ENCODE results near the gene CFTR. TPM values are rescaled to one million over a fixed set of nuclear protein-coding genes. Genes with fewer than 3 reads are reported as not detected.

Gene CFTR
- total and polyA plus RNA-seq, 9 donors = 0.12 to 2.4 (median 0.71) TPM; not detected in 3

DNA sequence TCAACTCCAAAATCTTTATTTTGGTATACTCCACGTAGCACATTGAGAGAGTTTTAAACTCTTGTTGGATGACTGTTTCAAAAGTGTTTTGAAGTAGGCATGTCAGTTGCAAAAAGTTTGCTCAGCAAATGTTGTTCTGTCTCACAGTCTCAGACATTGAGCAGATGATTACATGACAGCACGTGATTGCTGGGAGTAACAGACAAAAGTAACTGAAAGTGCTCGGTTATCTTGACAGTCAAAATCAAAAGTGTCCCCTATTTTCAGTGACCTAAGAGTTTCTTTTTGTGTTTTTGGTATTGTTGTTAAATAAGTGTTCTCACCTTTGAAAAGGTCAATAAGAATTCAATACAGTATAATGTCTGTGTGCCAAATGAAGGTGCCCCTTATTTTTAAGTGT lies 84.3 kb downstream of the CFTR start:
- Histone ChIP-seq H3K27ac (no peak overlapping the region), H3K27me3 (no peaks in the 10 kb centered on the region), H3K36me3 (no peaks in the 10 kb centered on the region), H3K4me1 (ENCODE audit: insufficient read depth) (no peaks in the 10 kb centered on the region), H3K9me3 (no peaks in the 10 kb centered on the region), H3K4me3 (no peak overlapping the region)
- 47 to 59% (median 57%) methylated on average over 3 of the region's 3 CpGs for WGBS, 3 donors
- TF ChIP-seq POLR2A (IDR thresholded peaks at IDR 0.05) = no peak
- intact Hi-C loops (cut with DNase I) = no loop called here
- DNase-seq = no peak

GRCh38 chr7:117564627-117565026 lies 84.8 kb downstream of the CFTR start:
- intact Hi-C loops (cut with DNase I) = no loop called here

GRCh38 chr7:117565226-117565625 lies 85.4 kb downstream of the CFTR start:
- 84 to 91% (median 89%) methylated on average over 4 of the region's 4 CpGs for WGBS, 3 donors
- no peaks in the 10 kb centered on the region for H3K9me3 ChIP-seq
- no peak for TF ChIP-seq CTCF (IDR thresholded peaks at IDR 0.05)
- TF ChIP-seq POLR2A (IDR thresholded peaks at IDR 0.05) = no peak
- TF ChIP-seq EP300 (IDR thresholded peaks at IDR 0.05) = no peak
- H3K27me3 ChIP-seq = no peaks in the 10 kb centered on the region
- DNase-seq = no peak
- intact Hi-C loops (cut with DNase I) = no loop called here
- H3K27ac ChIP-seq = no peak overlapping the region
- H3K36me3 ChIP-seq = no peaks in the 10 kb centered on the region
- H3K4me3 ChIP-seq = no peak overlapping the region
- H3K4me1 ChIP-seq (ENCODE audit: insufficient read depth) = no peaks in the 10 kb centered on the region

More at GRCh38 chr7:117564627-117565026, 84.8 kb downstream of the CFTR start:
- H3K27ac ChIP-seq = no peak overlapping the region
- H3K27me3 ChIP-seq = no peaks in the 10 kb centered on the region
- no peak for TF ChIP-seq EP300 (IDR thresholded peaks at IDR 0.05)
- no peak for TF ChIP-seq POLR2A (IDR thresholded peaks at IDR 0.05)
- no peak for TF ChIP-seq CTCF (IDR thresholded peaks at IDR 0.05)
- no peak for DNase-seq
- H3K4me3 ChIP-seq = no peak overlapping the region
- H3K4me1 ChIP-seq (ENCODE audit: insufficient read depth) = no peaks in the 10 kb centered on the region
- H3K36me3 ChIP-seq = no peaks in the 10 kb centered on the region
- WGBS, 3 donors = 36 to 54% (median 48%) methylated on average over 2 of the region's 2 CpGs
- no peaks in the 10 kb centered on the region for H3K9me3 ChIP-seq

- Histone ChIP-seq H3K4me3 (no peak overlapping the region), H3K27me3 (no peaks in the 10 kb centered on the region), H3K27ac (no peak overlapping the region), H3K36me3 (no peaks in the 10 kb centered on the region), H3K4me1 (ENCODE audit: insufficient read depth) (no peaks in the 10 kb centered on the region), H3K9me3 (no peaks in the 10 kb centered on the region)
- no peak for DNase-seq
- TF ChIP-seq CTCF (IDR thresholded peaks at IDR 0.05) = no peak
- no peak for TF ChIP-seq EP300 (IDR thresholded peaks at IDR 0.05)
- no peak for TF ChIP-seq POLR2A (IDR thresholded peaks at IDR 0.05)
- intact Hi-C loops (cut with DNase I) = no loop called here
- 69 to 84% (median 73%) methylated on average over 1 of the region's 1 CpG for WGBS, 3 donors
Observed at GRCh38 chr7:117567781-117568180, 88.0 kb downstream of the CFTR start.

DNA sequence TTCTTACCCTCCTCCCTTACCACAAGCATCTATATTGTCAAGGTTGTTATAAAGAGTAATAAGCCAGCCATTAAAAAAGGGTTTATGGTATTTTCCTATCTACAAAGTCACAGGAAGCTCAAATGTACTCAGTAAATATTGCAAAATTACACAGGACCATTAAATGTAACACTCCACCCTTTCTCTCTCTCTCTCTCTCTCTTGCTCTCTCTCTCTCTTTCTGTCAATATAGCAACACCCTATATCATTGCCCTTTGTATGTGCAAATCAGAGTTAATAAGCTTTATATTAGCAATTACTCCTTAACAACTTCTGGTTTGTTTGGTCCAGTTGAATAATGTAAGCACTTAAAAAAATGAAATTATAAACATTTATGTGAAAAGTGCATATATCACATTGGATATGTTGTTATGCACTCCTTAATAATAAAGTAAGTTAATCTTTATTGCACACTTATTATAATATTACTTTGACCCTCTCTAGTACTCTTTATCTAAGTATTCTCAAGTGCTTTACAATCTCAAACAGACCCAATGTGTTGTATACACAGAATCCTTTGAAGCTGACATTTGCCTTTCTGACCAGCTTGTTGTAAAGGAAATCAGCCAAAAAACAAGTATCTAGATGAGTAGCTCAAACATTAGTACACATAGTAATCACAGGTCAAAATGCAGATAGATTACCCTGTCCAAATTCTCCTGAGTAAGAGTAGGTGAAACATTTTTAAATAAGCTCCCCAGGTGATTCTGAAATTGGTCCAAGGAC lies 93.2 kb downstream of the CFTR start:
- intact Hi-C loops (cut with DNase I) = no loop called here
- Histone ChIP-seq H3K4me3 (no peak overlapping the region), H3K36me3 (no peaks in the 10 kb centered on the region), H3K27me3 (no peaks in the 10 kb centered on the region), H3K9me3 (no peaks in the 10 kb centered on the region), H3K27ac (no peak overlapping the region), H3K4me1 (ENCODE audit: insufficient read depth) (no peaks in the 10 kb centered on the region)
- TF ChIP-seq CTCF (IDR thresholded peaks at IDR 0.05) (no peak), EP300 (IDR thresholded peaks at IDR 0.05) (no peak), POLR2A (IDR thresholded peaks at IDR 0.05) (no peak)
- no peak for DNase-seq

All from ovary (tissue), 9 donors.